HG03432 (cell line): Measurements from ENCODE around the gene TSPEAR.
"Not testable (repeated sequence)": the region's sequence is repeated elsewhere in the genome, so short reads cannot be mapped to it uniquely, and the experiment has no call there.

Experiments
- ATAC-seq: cut with Tn5 transposase; IDR thresholded peaks from one replicate; pipeline ENCODE4 v1.9.1; 2021; ENCODE audit warnings: mild to moderate bottlenecking, moderate library complexity; ENCODE audit not compliant: unreplicated experiment

The TSPEAR gene

DNA sequence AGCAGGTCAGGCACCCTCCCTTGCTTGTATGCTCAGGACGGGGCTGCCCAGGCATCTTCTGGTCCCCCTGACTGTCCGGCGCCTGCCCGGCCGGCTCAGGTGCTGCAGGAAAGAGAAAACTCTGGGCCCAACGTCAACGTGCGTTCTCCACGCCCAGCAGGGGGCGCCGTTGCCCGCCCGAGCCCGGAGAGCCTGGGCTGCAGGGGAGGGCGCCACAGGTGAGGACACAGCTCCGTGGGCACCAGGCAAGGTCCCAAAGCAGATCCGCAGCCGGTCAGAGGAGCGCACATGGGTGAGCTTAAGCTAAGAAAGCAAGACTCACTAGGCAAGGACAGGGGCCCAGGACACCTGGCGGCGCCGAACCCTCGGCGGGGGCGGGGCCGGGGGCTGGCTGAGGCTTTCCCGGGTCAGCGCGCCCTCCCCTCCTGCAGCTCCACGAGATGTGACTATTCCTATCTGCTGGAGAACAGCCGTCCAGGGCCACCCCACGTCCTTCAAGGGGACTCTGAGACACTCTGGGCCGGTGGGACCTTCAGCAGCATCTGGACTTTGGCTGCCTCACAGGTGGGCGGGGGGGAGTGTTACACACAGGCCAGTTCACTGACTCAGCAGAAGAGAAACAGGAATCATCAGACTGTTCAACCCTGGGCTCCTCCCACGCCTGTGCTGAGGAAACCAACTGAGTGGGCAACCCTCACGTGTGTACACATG, 200.7 kb downstream of the TSPEAR start:
- no peak for ATAC-seq

DNA sequence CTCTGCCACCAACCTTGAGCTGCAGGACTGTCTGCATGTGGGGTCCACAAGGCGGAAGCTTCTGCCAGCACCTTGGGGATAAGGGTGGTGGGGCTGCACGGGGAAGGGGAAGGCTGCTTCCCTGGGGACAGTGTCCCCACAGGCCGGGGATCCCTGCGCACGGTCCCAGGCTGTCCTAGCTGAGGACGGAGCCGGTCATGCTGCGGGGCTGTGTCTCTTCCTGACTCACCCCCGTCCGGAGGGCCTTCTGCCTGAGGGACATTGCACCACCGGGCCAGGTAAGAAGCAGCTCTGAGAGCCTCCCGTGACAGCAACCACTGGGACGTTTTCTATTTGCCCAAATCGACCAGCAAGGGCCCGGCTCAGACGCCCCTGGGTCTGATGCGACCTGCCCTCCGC, 201.3 kb downstream of the TSPEAR start:
- ATAC-seq: no peak

DNA sequence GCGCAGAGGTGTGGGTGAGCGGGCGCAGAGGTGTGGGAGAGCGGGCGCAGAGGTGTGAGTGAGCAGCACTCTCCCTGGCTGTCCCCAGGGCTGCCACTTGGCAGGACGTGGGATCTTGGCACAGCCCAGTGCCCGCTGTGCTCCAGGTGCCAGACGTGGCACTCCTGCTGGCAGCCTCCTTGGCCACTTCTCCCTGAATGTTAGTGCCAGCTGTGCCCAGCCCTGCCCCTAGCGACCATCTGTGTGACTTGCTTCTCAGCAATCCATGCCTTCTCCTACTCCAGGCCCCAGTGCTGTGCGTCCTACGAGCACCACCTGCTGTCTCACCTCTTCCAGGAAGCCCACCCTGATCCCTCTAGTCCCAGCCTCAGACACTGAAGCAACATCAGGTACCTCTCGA, 201.8 kb downstream of the TSPEAR start:
- ATAC-seq: no peak

DNA sequence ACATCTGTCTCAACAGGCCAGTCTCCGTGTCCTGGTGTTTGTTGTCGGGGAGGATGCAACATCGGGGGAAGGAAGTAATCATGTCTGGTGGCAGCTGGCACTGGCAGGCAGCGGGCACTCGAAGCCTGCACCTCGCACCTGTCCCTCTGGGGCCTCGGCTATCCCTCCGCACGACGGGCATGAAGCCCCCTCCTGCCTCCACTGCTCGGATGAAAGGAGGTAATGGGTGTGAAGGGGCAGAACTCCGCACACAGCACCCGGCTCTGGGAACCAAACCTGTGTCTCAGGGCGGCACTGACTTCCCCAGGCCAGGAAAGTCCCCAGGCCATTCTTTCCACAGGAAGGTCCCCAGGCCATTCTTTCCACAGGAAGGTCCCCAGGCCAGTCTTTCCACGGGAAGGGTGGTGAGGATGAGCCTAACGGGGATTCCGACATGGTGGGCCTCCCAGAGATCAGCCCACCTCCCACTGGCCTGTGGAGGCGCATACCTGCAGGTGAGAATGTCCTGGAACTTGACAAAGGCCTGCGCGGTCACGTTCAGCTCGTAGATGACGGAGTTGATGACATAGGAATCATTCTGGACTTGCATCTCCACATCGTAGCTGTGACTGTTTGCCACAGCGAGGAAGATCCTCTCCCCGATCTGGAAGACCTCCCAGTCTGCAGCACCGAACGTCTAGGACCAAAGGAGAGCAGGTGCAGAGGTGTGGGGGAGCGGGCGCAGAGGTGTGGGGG, 202.5 kb downstream of the TSPEAR start:
- ATAC-seq: no peak

DNA sequence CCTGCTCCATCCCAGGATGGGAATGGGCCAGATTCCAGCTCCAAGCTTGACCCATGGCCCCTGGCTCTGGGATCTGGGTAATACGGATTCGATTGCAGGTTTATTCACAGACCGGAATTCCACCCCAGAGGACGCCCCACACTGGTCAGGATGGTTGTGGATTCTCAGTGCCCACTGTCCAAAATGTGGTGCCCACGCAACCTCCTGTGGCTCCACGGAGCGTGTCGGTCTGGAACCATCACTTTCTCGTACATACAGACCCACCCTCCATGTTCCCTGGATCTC, 203.0 kb downstream of the TSPEAR start:
- no peak for ATAC-seq

DNA sequence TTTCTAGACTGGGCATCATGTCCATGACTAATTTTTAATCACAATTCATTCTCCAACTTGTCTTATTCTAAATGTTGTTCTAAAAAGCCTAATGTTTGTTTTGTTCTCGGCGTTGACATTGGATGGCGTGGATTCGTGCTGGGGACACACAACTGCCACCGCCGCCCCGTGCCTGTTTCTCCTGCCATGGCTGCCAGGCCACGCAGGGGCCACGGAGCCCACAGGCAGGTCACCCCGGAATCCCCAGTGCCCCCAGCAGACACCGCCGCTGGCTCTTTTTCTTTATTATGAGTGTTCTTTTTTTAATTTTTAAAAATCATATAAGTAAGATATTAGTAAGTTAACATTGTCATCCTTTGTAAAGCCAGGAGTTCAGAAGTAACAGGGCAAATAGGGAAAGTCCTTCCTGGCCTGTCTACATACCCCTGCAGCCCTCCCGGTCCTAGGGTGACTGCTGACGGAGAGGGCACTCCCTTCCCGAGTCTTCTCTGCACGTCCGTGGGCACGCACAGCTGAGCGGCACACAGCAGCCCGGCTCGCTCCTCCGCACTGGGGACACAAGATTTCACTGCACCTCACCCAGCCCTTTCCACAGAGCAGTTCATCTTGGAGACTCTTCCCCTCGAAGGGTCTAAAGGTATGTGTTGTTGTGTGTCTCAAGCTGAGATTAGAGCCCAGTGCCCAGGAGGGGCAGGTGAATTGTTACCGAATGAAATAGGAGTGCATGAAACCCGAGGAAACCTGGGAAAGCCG, 203.5 kb downstream of the TSPEAR start:
- ATAC-seq: no peak

DNA sequence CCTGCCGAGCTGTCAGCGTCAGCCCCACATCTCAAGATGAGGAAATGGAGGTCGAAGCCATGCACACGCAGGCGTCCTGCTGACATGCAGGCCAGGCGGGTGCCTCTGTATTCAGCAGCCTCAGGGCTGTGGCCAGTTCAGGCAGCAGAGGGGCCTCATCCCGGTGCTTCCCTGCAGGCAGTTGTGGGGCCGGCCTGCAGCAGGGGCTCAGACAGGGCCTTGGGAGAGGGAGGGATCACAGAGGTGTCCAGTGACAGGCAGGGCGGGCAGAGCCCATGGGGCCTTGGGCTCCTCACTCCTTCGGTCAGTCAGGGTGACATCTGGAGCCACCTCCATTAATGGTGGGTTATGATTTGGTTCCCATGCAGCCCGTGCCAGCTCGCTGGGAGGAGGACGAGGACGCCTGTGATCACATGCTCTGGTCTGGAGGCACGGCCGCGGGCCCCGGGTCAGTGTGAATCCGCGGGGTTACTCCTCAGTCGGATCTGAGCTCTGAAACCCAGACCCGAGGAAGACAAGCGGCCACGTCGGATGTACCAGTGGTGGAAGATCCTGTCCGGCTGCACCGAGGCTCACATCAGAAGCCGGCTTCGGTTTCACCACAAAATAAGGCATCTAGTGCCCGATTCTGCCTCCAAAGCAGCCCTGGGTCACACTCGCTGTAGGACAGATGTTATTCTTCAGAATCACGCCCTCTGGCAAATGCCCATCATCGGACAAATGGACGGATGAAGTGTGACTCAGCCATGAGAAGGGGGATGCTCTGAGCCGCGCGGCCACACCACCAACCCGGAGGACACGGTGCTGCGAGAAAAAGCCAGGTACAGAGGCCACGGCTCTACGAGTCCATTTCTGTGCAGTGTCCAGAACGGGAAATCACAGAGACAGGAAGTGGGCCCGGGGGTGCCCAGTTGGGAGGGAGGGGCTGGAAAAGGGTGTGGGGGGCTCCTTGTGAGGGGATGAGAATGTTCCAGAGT, 204.8 kb downstream of the TSPEAR start:
- no peak for ATAC-seq

DNA sequence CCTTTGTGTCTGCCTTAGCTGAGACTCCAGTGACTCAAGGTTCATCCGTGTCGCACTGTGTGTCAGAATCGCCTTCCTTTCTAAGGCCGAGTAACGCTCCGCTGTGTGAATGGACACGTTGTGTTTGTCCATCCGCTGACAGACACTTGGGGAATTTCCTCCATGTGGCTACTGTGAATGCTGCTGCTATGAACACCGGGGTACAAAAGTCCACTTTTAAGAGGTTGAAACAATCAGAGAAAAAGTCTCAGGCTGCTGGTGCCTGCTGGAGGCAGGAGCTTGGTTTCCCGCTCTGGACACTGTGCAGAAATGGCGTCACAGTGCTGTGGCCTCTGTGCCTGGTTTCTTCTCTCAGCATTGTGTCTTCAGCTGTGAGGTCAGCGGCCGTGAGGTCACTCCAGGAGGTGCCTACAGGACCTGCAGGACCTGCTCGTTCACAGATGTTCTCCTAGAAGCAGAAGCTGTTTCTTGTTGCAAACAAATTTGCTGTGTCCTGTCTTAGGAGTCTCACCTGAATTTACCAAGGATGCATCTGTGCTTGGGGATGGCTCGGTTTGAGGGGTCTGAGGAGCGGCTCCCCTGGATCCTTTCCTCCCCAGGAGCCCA, 205.6 kb downstream of the TSPEAR start:
- no peak for ATAC-seq

DNA sequence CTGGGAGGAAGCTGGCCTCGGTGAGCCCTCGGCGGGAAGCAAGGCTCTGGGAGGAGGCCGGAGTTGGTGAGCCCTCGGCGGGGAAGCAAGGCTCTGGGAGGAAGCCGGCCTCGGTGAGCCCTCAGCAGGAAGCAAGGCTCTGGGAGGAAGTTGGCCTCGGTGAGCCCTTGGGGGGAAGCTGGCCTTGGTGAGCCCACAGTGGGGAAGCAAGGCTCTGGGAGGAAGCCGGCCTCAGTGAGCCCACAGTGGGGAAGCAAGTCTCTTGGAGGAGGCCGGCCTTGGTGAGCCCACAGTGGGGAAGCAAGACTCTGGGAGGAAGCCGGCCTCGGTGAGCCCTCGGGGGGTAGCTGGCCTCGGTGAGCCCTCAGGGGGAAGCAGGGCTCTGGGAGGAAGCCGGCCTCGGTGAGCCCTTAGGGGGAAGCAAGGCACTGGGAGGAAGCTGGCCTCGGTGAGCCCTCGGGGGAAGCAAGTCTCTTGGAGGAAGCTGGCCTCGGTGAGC, 207.4 kb downstream of the TSPEAR start:
- ATAC-seq: no peak

DNA sequence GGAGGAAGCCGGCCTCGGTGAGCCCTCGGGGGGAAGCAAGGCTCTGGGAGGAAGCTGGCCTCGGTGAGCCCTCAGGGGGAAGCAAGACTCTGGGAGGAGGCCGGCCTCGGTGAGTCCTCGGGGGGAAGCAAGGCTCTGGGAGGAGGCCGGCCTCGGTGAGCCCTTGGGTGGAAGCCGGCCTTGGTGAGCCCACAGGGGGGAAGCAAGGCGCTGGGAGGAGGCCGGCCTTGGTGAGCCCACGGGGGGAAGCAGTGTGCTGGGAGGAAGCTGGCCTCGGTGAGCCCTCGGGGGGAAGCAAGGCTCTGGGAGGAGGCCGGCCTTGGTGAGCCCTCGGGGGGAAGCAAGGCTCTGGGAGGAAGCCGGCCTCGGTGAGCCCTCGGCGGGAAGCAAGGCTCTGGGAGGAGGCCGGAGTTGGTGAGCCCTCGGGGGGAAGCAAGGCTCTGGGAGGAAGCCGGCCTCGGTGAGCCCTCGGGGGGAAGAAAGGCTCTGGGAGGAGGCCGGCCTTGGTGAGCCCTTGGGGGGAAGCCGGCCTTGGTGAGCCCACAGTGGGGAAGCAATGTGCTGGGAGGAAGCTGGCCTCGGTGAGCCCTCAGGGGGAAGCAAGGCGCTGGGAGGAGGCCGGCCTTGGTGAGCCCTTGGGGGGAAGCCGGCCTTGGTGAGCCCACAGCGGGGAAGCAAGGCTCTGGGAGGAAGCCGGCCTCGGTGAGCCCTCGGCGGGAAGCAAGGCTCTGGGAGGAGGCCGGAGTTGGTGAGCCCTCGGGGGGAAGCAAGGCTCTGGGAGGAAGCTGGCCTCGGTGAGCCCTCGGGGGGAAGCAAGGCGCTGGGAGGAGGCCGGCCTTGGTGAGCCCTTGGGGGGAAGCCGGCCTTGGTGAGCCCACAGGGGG, 208.1 kb downstream of the TSPEAR start:
- ATAC-seq: not testable (repeated sequence)

DNA sequence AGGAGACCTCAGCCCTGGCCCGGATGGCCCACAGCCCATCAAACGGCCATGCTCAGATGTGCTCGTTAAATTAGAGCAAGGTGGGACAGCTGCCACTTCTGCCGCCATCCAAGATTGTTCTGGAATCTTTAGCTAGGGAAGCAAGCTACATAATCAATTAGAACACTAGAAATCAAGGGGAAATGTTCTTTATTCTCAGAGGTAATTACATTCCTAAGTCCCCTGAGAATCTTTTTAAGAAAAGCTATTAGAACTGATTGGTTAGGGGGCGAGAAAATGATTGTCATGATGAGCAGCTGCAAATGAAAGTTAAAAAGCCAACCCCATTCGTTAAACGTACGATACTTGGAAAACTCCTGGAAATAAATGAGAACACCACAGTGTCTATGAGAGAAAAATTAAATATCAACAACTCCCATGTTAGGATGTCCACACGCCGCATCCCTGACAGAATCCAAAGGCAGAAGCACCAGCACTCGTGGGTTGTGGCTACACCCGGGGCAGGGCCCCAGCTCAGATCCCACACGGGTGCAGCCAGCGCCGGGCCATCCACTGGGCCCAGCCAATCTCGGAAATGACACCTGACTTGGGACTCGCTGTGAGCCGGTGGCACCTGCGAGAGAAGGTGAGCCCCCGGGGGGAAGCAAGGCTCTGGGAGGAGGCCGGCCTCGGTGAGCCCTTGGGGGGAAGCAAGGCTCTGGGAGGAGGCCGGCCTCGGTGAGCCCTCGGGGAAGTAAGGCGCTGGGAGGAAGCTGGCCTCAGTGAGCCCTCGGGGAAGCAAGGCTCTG, 209.0 kb downstream of the TSPEAR start:
- ATAC-seq: no peak

DNA sequence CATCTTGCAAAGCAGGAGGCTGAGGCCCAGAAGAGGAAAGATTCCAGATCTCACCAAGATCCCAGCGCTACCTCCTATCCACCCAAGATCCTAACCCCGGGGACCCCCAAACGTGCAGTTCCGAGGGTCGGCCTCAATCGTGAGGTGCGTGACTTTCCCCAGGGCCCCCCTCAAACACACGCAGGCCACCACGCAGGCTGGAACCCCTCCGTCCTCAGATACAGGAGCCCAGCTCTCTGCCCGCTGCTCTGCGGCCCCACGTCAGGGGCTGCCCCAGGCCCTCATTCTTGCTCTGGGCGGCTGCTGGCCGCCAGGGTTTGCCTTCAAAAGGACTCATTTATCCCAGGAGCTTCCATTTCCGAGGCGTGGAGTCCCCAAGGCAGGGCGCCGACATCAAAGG, 211.3 kb downstream of the TSPEAR start:
- no peak for ATAC-seq

DNA sequence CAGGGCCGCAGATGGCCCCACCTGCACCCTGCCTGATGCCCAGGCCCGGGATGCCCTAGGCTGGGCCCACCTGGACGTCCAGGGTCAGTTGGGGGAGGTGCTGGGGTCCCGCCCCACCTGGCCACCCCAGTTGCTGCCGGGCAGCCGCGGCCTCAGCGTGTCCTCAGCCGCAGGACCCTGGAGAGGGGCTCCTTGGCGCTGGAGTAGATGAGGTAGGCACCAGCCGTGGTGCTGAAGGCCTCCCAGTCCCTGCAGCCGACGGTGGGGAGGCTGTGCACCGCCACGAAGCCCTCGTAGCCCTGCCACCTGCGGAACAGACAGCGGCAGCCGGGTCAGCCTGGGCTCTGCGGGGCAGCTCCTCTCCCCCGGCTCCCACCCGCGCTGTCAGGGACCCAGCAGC, 211.7 kb downstream of the TSPEAR start:
- no peak for ATAC-seq

DNA sequence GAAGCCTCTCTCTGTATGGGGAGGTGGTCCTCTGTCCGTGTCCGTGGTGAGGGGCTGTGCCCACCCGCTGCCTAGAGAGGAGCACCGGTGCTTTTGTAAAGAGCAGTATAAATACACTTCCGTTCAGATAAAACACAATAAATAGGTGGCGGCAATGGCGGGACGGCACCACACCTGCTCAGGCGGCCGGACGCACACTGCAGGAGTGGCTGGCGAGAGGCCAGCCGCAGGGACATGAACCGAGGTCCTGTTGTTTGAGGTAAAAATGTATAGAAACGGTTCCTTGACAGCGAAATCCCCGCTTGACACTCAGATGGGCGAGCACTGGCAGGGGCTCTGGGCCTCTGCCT, 212.2 kb downstream of the TSPEAR start:
- no peak for ATAC-seq

DNA sequence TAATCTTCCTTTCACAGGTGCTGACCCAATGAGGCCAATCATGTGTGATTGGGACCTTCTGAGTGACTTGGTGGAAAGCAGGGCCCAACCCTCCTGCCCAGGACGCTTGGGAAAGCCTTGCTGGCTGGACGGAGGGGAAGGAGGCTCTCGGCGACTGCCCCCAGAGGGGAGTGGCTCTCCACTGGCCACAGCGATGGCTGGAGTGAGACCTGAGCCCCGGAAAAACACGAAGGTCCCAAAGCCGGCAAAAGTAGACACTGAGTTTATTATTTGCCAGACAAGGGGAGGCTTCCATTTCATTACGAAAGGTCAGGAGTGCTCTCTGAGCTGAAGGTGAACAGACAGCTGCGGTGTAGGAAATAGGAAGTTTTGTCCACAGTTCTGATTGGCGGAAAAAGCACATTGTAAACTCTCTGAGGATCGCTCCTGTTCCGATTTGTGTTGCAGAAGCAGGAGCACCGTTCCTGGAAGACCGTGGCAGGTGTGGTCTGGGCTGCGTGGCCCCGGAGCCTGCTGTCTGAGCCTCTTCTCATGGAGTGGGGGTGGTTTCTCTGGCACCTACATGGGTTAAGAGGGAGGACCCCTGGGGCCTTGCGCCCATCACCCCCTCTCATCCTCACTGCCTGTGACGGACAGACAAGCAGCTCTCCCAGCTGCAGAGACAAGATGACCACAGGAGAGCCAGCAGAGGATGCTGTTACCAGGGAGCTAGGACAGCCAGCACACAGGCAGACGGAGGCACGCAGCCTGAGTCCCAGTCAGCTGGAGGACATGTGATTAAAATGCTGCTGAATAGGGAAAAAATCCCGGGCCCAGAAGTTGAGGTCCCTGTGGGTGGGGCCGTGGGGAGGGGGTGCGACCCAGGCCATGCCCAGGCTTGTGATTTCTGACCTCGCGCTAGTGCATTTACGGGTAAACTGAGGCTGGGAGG, 212.8 kb downstream of the TSPEAR start:
- ATAC-seq: no peak

DNA sequence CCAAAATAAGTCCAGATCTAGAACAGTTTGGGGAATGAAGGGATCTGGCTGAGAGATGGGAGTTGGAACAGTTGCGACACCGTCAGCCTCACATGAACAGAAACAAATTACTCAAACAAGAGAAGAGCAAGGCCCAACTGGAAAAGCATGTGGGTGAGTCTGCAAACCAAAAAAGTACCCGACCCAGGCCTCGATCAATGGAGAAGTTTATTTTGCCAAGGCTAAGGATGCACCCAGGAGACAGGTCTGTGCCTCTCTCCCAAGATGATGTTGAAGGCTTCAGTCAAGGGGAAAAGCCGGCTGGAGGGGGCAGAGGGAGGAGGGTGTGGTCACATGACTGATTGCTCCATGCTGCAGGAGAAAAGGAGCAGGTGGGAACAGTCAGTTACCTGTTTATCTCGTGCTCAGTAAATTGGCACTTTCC, 213.7 kb downstream of the TSPEAR start:
- ATAC-seq: no peak
